ENCODE measurements around the gene MYCBPAP. TPM values are rescaled to one million over a fixed set of nuclear protein-coding genes. Genes with fewer than 3 reads are reported as not detected.

The MYCBPAP gene
- total RNA-seq, 1 experiment from 2014 or later = not detected

GRCh38 chr17:50487213-50488096 is 20.8 kb upstream of the MYCBPAP start:
- peak; percentile 90 for DNase-seq (ENCODE audit: low read depth)

- DNase-seq (ENCODE audit: low read depth) = no peak
Measured at GRCh38 chr17:50488880-50489279, 19.4 kb upstream of the MYCBPAP start.

- DNase-seq (ENCODE audit: low read depth) = no peak
Measured at GRCh38 chr17:50491505-50491904, 16.7 kb upstream of the MYCBPAP start.

- no peak for DNase-seq (ENCODE audit: low read depth)
Measured at GRCh38 chr17:50492214-50492613, 16.0 kb upstream of the MYCBPAP start.

GRCh38 chr17:50493744-50494143 is 14.5 kb upstream of the MYCBPAP start:
- no peak for DNase-seq (ENCODE audit: low read depth)

- DNase-seq (ENCODE audit: low read depth) = no peak
Measured at GRCh38 chr17:50495217-50495823, 12.9 kb upstream of the MYCBPAP start.

- DNase-seq (ENCODE audit: low read depth) = peak; percentile 82
Measured at GRCh38 chr17:50495918-50496317, 12.3 kb upstream of the MYCBPAP start.

GRCh38 chr17:50498021-50498874 is 10.0 kb upstream of the MYCBPAP start:
- peak; percentile 56 for DNase-seq (ENCODE audit: low read depth)

GRCh38 chr17:50499270-50499669 is 9.0 kb upstream of the MYCBPAP start:
- no peak for DNase-seq (ENCODE audit: low read depth)

GRCh38 chr17:50499721-50500120 is 8.5 kb upstream of the MYCBPAP start:
- no peak for DNase-seq (ENCODE audit: low read depth)

GRCh38 chr17:50501054-50501453 is 7.2 kb upstream of the MYCBPAP start:
- peak; percentile 28 for DNase-seq (ENCODE audit: low read depth)

- DNase-seq (ENCODE audit: low read depth) = no peak
Measured at GRCh38 chr17:50502301-50502990, 5.8 kb upstream of the MYCBPAP start.

- DNase-seq (ENCODE audit: low read depth) = no peak
Measured at GRCh38 chr17:50505591-50506130, 2.6 kb upstream of the MYCBPAP start.

- DNase-seq (ENCODE audit: low read depth) = no peak
Measured at GRCh38 chr17:50506298-50506697, 1.9 kb upstream of the MYCBPAP start.

- DNase-seq (ENCODE audit: low read depth) = no peak
Measured at GRCh38 chr17:50508573-50509460, 578 bp downstream of the MYCBPAP start.

- DNase-seq (ENCODE audit: low read depth) = peak; percentile 73
Measured at GRCh38 chr17:50511058-50511457, 2.8 kb downstream of the MYCBPAP start.

GRCh38 chr17:50513495-50513894 is 5.3 kb downstream of the MYCBPAP start:
- DNase-seq (ENCODE audit: low read depth) = no peak

- no peak for DNase-seq (ENCODE audit: low read depth)
Measured at GRCh38 chr17:50514388-50514787, 6.1 kb downstream of the MYCBPAP start.

- no peak for DNase-seq (ENCODE audit: low read depth)
Measured at GRCh38 chr17:50514936-50515702, 6.9 kb downstream of the MYCBPAP start.

GRCh38 chr17:50517011-50517410 is 8.8 kb downstream of the MYCBPAP start:
- DNase-seq (ENCODE audit: low read depth) = no peak
